HCT116 (cell line): Measurements from ENCODE around the gene FBP1. TPM values are rescaled to one million over a fixed set of nuclear protein-coding genes. Genes with fewer than 3 reads are reported as not detected.
A peak's percentile ranks its signal among the peaks of the same experiment; 100 is the strongest.

Experiments used
- ATAC-seq: fragments of 200-7000 bp; cut with Tn5 transposase; 2 replicates; pipeline ENCODE4 v1.9.1; 2020; ENCODE audit warnings: mild to moderate bottlenecking, moderate library complexity
- BruUV-seq: library from RNA; stranded (reverse); fragments of 400-500 nt; replicated peaks from 2 replicates; lab custom pipeline; 2021; lab: Mats Ljungman, UMichigan
- CTCF ChIA-PET: fragments of 300-600 bp; sonication (Branson Sonifier 250); formaldehyde crosslinking; loops from one replicate; lab custom pipeline; 2021; ENCODE audit warnings: antibody characterized with exemption; lab: Charles Lee
- POLR2A ChIA-PET: fragments of 300-600, 350-600 bp; sonication (Branson Sonifier 250); formaldehyde crosslinking; loops from one replicate; lab custom pipeline; 2021; ENCODE audit warnings: antibody characterized with exemption; lab: Charles Lee
- RAD21 ChIA-PET, 2 experiments: fragments of 300-600 bp; sonication (Branson Sonifier 250); formaldehyde crosslinking; loops; one replicate each; lab custom pipeline; 2023; ENCODE audit warnings: low total read pairs in 2 of 2; ENCODE audit not compliant: uncharacterized antibody in 2 of 2, unreplicated experiment in 2 of 2, low non-redundant PET in 1 of 2; lab: Charles Lee
- DNase-seq: peaks from one replicate; pipeline ENCODE4 v3.0.0-alpha.2; 2010; ENCODE audit warnings: low read depth, low spot score
- H2AFZ ChIP-seq: fragments of 200-600 bp; shearing (Covaris generic), sonication (generic); 2 replicates; pipeline ENCODE4 v1.6.1; 2017; ENCODE audit warnings: low read depth, mixed run types, mixed read lengths, antibody characterized with exemption, low read length; ENCODE audit not compliant: poor library complexity, severe bottlenecking
- H3K27ac ChIP-seq: 2 replicates; pipeline ENCODE4 v1.5.1; 2012; ENCODE audit warnings: low read depth, low read length
- H3K27me3 ChIP-seq: fragments of 200-600 bp; sonication (generic); 2 replicates; pipeline ENCODE4 v1.6.1; 2016; ENCODE audit warnings: mixed run types, low read length, mixed read lengths; ENCODE audit not compliant: insufficient read depth
- H3K36me3 ChIP-seq, 2 experiments: fragments of 200-500 bp in 1 of 2; fragments of 200-600 bp in 1 of 2; sonication (Bioruptor generic) in 1 of 2; sonication (generic) in 1 of 2; 2 replicates each; pipeline versions ENCODE4 v1.5.1 to v1.6.1; 2014 to 2016; ENCODE audit warnings: low read length in 2 of 2, inconsistent platforms in 1 of 2, mixed read lengths in 1 of 2, mixed run types in 1 of 2; ENCODE audit not compliant: insufficient read depth in 2 of 2, control insufficient read depth in 1 of 2
- H3K4me1 ChIP-seq, 2 experiments: fragments of 200-600 bp in 1 of 2; sonication (generic) in 1 of 2; 2 replicates each; pipeline versions ENCODE4 v1.5.1 to v1.6.1; 2012 to 2017; ENCODE audit warnings: low read length in 2 of 2, inconsistent platforms in 1 of 2, mild to moderate bottlenecking in 1 of 2, mixed read lengths in 1 of 2, mixed run types in 1 of 2, moderate library complexity in 1 of 2; ENCODE audit not compliant: insufficient read depth in 2 of 2, control insufficient read depth in 1 of 2
- H3K4me2 ChIP-seq: fragments of 200-600 bp; sonication (generic); 2 replicates; pipeline ENCODE4 v1.6.1; 2017; ENCODE audit warnings: mixed run types, low read length, mixed read lengths
- H3K4me3 ChIP-seq, 2 experiments: fragments of 200-600 bp in 1 of 2; sonication (generic) in 1 of 2; replicated peaks in 1 of 2; 2 replicates each; pipeline ENCODE4 v1.5.1; 2011 to 2016; ENCODE audit warnings: low read length in 2 of 2, control low read depth in 1 of 2, low read depth in 1 of 2, mild to moderate bottlenecking in 1 of 2, mixed read lengths in 1 of 2, mixed run types in 1 of 2
- H3K79me2 ChIP-seq: fragments of 200-600 bp; sonication (generic); 2 replicates; pipeline ENCODE4 v1.6.1; 2017; ENCODE audit warnings: mild to moderate bottlenecking, mixed run types, low read length, moderate library complexity, mixed read lengths; ENCODE audit not compliant: insufficient read depth
- H3K9ac ChIP-seq: fragments of 200-600 bp; sonication (generic); 2 replicates; pipeline ENCODE4 v1.6.1; 2016; ENCODE audit warnings: low read length, mixed read lengths
- H3K9me2 ChIP-seq: fragments of 200-600 bp; sonication (generic), shearing (Covaris generic); 2 replicates; pipeline ENCODE4 v1.6.1; 2017; ENCODE audit warnings: mixed run types, mild to moderate bottlenecking, moderate library complexity; ENCODE audit not compliant: insufficient read depth
- H3K9me3 ChIP-seq, 2 experiments: fragments of 200-500 bp in 1 of 2; fragments of 200-600 bp in 1 of 2; sonication (Bioruptor generic) in 1 of 2; sonication (generic) in 1 of 2; 2 replicates each; pipeline ENCODE4 v1.6.1; 2014 to 2017; ENCODE audit warnings: low read length in 2 of 2, mixed read lengths in 2 of 2, inconsistent platforms in 1 of 2, low read depth in 1 of 2, mild to moderate bottlenecking in 1 of 2, mixed run types in 1 of 2, moderate library complexity in 1 of 2; ENCODE audit not compliant: control insufficient read depth in 1 of 2, insufficient read depth in 1 of 2
- H4K20me1 ChIP-seq: fragments of 200-600 bp; sonication (generic), shearing (Covaris generic); 2 replicates; pipeline ENCODE4 v1.6.1; 2017; ENCODE audit warnings: mixed run types, mild to moderate bottlenecking, moderate library complexity; ENCODE audit not compliant: insufficient read depth
- ATF3 ChIP-seq: IDR thresholded peaks from 2 replicates; pipeline ENCODE4 v1.6.1; 2012
- CEBPB ChIP-seq: IDR thresholded peaks from 2 replicates; pipeline ENCODE4 v1.6.1; 2012; ENCODE audit warnings: low read depth
- CTCF ChIP-seq, 3 experiments: fragments of 200-600 bp in 1 of 3; sonication (generic) in 1 of 3; IDR thresholded peaks in 2 of 3; conservative IDR thresholded peaks in 1 of 3; 2 replicates each; pipeline ENCODE4 v1.5.1; 2012 to 2017; ENCODE audit warnings: low read depth in 2 of 3, low read length in 2 of 3, antibody characterized with exemption in 1 of 3, borderline replicate concordance in 1 of 3, control low read depth in 1 of 3, mild to moderate bottlenecking in 1 of 3, mixed read lengths in 1 of 3, mixed run types in 1 of 3, moderate library complexity in 1 of 3; ENCODE audit not compliant: insufficient read depth in 1 of 3
- EGR1 ChIP-seq: IDR thresholded peaks from 2 replicates; pipeline ENCODE4 v1.6.1; 2012; ENCODE audit warnings: low read depth
- EZH2 ChIP-seq: fragments of 200-600 bp; sonication (generic); IDR thresholded peaks from 2 replicates; pipeline ENCODE4 v1.6.1; 2017; ENCODE audit warnings: antibody characterized with exemption, mixed run types
- EZH2phosphoT487 ChIP-seq: fragments of 200-600 bp; IDR thresholded peaks from 2 replicates; pipeline ENCODE4 v1.6.1; 2018; ENCODE audit warnings: antibody characterized with exemption, borderline replicate concordance
- POLR2A ChIP-seq: IDR thresholded peaks from 2 replicates; pipeline ENCODE4 v1.7.0; 2011; ENCODE audit warnings: borderline replicate concordance; ENCODE audit not compliant: insufficient read depth, insufficient read length; ENCODE audit errors: extremely low read depth
- POLR2AphosphoS5 ChIP-seq: IDR thresholded peaks from 2 replicates; pipeline ENCODE4 v1.6.1; 2011; ENCODE audit warnings: mild to moderate bottlenecking, low read depth, low read length, moderate library complexity
- SIN3A ChIP-seq: IDR thresholded peaks from 2 replicates; pipeline ENCODE4 v1.6.1; 2012; ENCODE audit warnings: low read depth
- SP1 ChIP-seq: IDR thresholded peaks from 2 replicates; pipeline ENCODE4 v1.6.1; 2012; ENCODE audit warnings: low read depth
- SRF ChIP-seq: IDR thresholded peaks from 2 replicates; pipeline ENCODE4 v1.6.1; 2012; ENCODE audit warnings: low read depth
- TCF7L2 ChIP-seq: IDR thresholded peaks from 2 replicates; pipeline ENCODE4 v1.7.0; 2011; ENCODE audit warnings: borderline replicate concordance, inconsistent platforms; ENCODE audit not compliant: insufficient read depth, insufficient read length; ENCODE audit errors: extremely low read depth
- ZBTB33 ChIP-seq: IDR thresholded peaks from 2 replicates; pipeline ENCODE4 v1.6.1; 2011; ENCODE audit warnings: mild to moderate bottlenecking, low read length, moderate library complexity; ENCODE audit not compliant: insufficient replicate concordance; ENCODE audit errors: extremely low read depth
- ZFX ChIP-seq: fragments of 450-650 bp; IDR thresholded peaks from 2 replicates; pipeline ENCODE4 v1.6.1; 2017
- ZNF274 ChIP-seq: fragments of 200-500 bp; sonication (Bioruptor generic); IDR thresholded peaks from 2 replicates; pipeline ENCODE4 v1.6.1; 2014; ENCODE audit warnings: mild to moderate bottlenecking, low read depth, low read length, inconsistent platforms
- intact Hi-C: fragments of 100-400 bp; cut with micrococcal nuclease; formaldehyde crosslinking; loops from 2 replicates; pipeline ENCODE4 v1.10.0; 2022
- total RNA-seq: library from RNA; stranded (reverse); gene quantifications from one replicate; pipeline ENCODE4 v1.2.1, GENCODE V29; 2021; ENCODE audit not compliant: unreplicated experiment

The FBP1 gene
- total RNA-seq, 1 experiment from 2014 or later, result 0.42 TPM

GRCh38 chr9:94650949-94651348 lies 11.6 kb upstream of the FBP1 start:
- no peaks in the 10 kb centered on the region for H4K20me1 ChIP-seq
- intact Hi-C loops, result no loop called here

GRCh38 chr9:94649100-94649819 lies 9.9 kb upstream of the FBP1 start:
- DNase-seq, result no peak
- H3K79me2 ChIP-seq, result no peaks in the 10 kb centered on the region
- peaks cover 0 to 20% of the 10 kb centered on the region in 2 experiments; a peak in 2 of 4 replicates for H3K4me1 ChIP-seq
- no peaks in the 10 kb centered on the region for H4K20me1 ChIP-seq
- ATAC-seq, result peak; percentile 58
- H3K9me3 ChIP-seq, result no peaks in the 10 kb centered on the region
- RAD21 ChIA-PET, result no interaction called here
- CTCF ChIA-PET, result interaction anchor here (0.9 kb wide), 1 partner anchor 20 kb away, joined by 3 read pairs; no protein-coding TSS in a partner anchor
- H3K9ac ChIP-seq, result no peak overlapping the region
- POLR2A ChIA-PET, result no interaction called here
- no peaks in the 10 kb centered on the region for H3K9me2 ChIP-seq
- peak overlapping the region; percentile 56 for H3K4me2 ChIP-seq
- H3K27ac ChIP-seq, result no peak overlapping the region
- H2AFZ ChIP-seq, result peak overlapping the region; percentile 31
- peak overlapping the region in 1 of 2 experiments; percentile 6; a peak in 1 of 4 replicates for H3K4me3 ChIP-seq
- H3K27me3 ChIP-seq, result no peaks in the 10 kb centered on the region
- intact Hi-C loops, result no loop called here
- no TSS peak for BruUV-seq
- H3K36me3 ChIP-seq, result no peaks in the 10 kb centered on the region
- TF ChIP-seq EGR1 (no peak), ZFX (no peak), CTCF (IDR thresholded peaks at IDR 0.05 in 2 of 3, conservative IDR thresholded peaks at IDR 0.05 in 1 of 3; ENCODE audit: borderline replicate concordance in 1 of 3, insufficient read depth in 1 of 3, low read depth in 2 of 3, low read length in 2 of 3) (no peak), EZH2 (no peak), POLR2A (no peak), ZNF274 (no peak), TCF7L2 (no peak), SRF (no peak), POLR2AphosphoS5 (no peak), ZBTB33 (no peak)

More at GRCh38 chr9:94650949-94651348, 11.6 kb upstream of the FBP1 start:
- ChIA-PET RAD21 (no interaction called here), POLR2A (no interaction called here), CTCF (no interaction called here)
- Histone ChIP-seq H3K9ac (no peak overlapping the region), H3K27me3 (no peaks in the 10 kb centered on the region), H3K4me2 (no peak overlapping the region), H3K79me2 (no peaks in the 10 kb centered on the region), H3K9me3 (no peaks in the 10 kb centered on the region), H3K9me2 (no peaks in the 10 kb centered on the region), H2AFZ (no peak overlapping the region), H3K27ac (no peak overlapping the region), H3K36me3 (no peaks in the 10 kb centered on the region), H3K4me3 (no peak overlapping the region), H3K4me1 (peaks cover 0 to 20% of the 10 kb centered on the region in 2 experiments; a peak in 2 of 4 replicates)
- no TSS peak for BruUV-seq
- no peak for DNase-seq
- ATAC-seq, result no peak
- TF ChIP-seq EZH2phosphoT487 (no peak), SRF (no peak), ATF3 (no peak), SIN3A (no peak), SP1 (no peak), POLR2A (no peak), POLR2AphosphoS5 (no peak), ZFX (no peak), EZH2 (no peak), CEBPB (no peak), TCF7L2 (no peak)
